Lower lobe of right lung (tissue), 2 donors: ENCODE data around the gene SLC40A1. TPM values are rescaled to one million over a fixed set of nuclear protein-coding genes. Genes with fewer than 3 reads are reported as not detected.

Experiments used
- ATAC-seq, 2 donors: fragments of 200-7000 bp; cut with Tn5 transposase; one replicate each; pipeline ENCODE4 v1.9.1; 2020 to 2022; ENCODE audit warnings: mild to moderate bottlenecking in 2 of 2, moderate library complexity in 2 of 2
- DNase-seq: peaks from one replicate; pipeline ENCODE4 v3.0.0-alpha.2; 2020
- H3K27ac ChIP-seq: fragments of 200-600 bp; one replicate; pipeline ENCODE4 v1.8.0; 2022
- H3K27me3 ChIP-seq: fragments of 200-600 bp; one replicate; pipeline ENCODE4 v1.8.0; 2022; ENCODE audit warnings: low read depth
- H3K36me3 ChIP-seq: fragments of 200-600 bp; one replicate; pipeline ENCODE4 v1.8.0; 2022; ENCODE audit warnings: mild to moderate bottlenecking
- H3K4me1 ChIP-seq: fragments of 200-600 bp; one replicate; pipeline ENCODE4 v1.8.0; 2022
- H3K4me3 ChIP-seq: fragments of 200-600 bp; one replicate; pipeline ENCODE4 v1.8.0; 2022; ENCODE audit warnings: mild to moderate bottlenecking
- H3K9me3 ChIP-seq: fragments of 200-600 bp; one replicate; pipeline ENCODE4 v1.8.0; 2022
- CTCF ChIP-seq: fragments of 200-600 bp; IDR thresholded peaks from one replicate; pipeline ENCODE4 v1.8.0; 2022; ENCODE audit warnings: antibody characterized with exemption, mild to moderate bottlenecking
- intact Hi-C: fragments of 100-400 bp; cut with DNase I; formaldehyde crosslinking; loops from one replicate; pipeline ENCODE4 v1.11.0; 2022
- total RNA-seq: library from RNA; stranded (reverse); fragmentation: NEBNext Ultra II Directional; extraction: Animal tissue kit (Norgen Biotek cat#: 25700); gene quantifications from one replicate; pipeline ENCODE4 v1.2.1, GENCODE V29; 2021
- donor health status: DM: no; HTN: yes; CAD: no; lungs with severe emphysema.

Gene SLC40A1
- total RNA-seq, 1 donor from 2014 or later, result 135 TPM

GRCh38 chr2:189595417-189595816 lies 14.8 kb upstream of the SLC40A1 start:
- H3K9me3 ChIP-seq, result no peaks in the 10 kb centered on the region
- TF ChIP-seq CTCF, result no peak
- no peaks in the 10 kb centered on the region for H3K36me3 ChIP-seq
- H3K27ac ChIP-seq, result no peak overlapping the region
- DNase-seq (no peak), ATAC-seq (no peak)
- intact Hi-C loops, result no loop called here
- no peak overlapping the region for H3K4me3 ChIP-seq
- H3K4me1 ChIP-seq, result no peaks in the 10 kb centered on the region
- no peaks in the 10 kb centered on the region for H3K27me3 ChIP-seq

GRCh38 chr2:189594305-189594704 lies 13.7 kb upstream of the SLC40A1 start:
- ATAC-seq, result no peak
- no peaks in the 10 kb centered on the region for H3K36me3 ChIP-seq
- H3K27ac ChIP-seq, result no peak overlapping the region
- no peaks in the 10 kb centered on the region for H3K9me3 ChIP-seq
- no peak for TF ChIP-seq CTCF
- H3K4me3 ChIP-seq, result no peak overlapping the region
- no peaks in the 10 kb centered on the region for H3K4me1 ChIP-seq
- intact Hi-C loops, result no loop called here
- no peak for DNase-seq
- no peaks in the 10 kb centered on the region for H3K27me3 ChIP-seq

GRCh38 chr2:189593115-189593514 lies 12.5 kb upstream of the SLC40A1 start:
- intact Hi-C loops, result no loop called here
- no peak for TF ChIP-seq CTCF
- Histone ChIP-seq H3K4me1 (no peaks in the 10 kb centered on the region), H3K36me3 (no peaks in the 10 kb centered on the region), H3K9me3 (no peaks in the 10 kb centered on the region), H3K27ac (no peak overlapping the region), H3K4me3 (no peak overlapping the region), H3K27me3 (no peaks in the 10 kb centered on the region)
- DNase-seq (no peak), ATAC-seq (no peak)

- no peak for TF ChIP-seq CTCF
- ATAC-seq (no peak), DNase-seq (no peak)
- H3K9me3 ChIP-seq, result no peaks in the 10 kb centered on the region
- no peak overlapping the region for H3K27ac ChIP-seq
- no peaks in the 10 kb centered on the region for H3K36me3 ChIP-seq
- no peak overlapping the region for H3K4me3 ChIP-seq
- no peaks in the 10 kb centered on the region for H3K4me1 ChIP-seq
- intact Hi-C loops, result no loop called here
- H3K27me3 ChIP-seq, result no peaks in the 10 kb centered on the region
Observed at GRCh38 chr2:189592353-189592984, 11.9 kb upstream of the SLC40A1 start.

- Histone ChIP-seq H3K4me1 (peaks cover 7% of the 10 kb centered on the region), H3K27me3 (no peaks in the 10 kb centered on the region), H3K9me3 (no peaks in the 10 kb centered on the region), H3K27ac (no peak overlapping the region), H3K36me3 (no peaks in the 10 kb centered on the region), H3K4me3 (no peak overlapping the region)
- DNase-seq (no peak), ATAC-seq (no peak)
- no peak for TF ChIP-seq CTCF
- intact Hi-C loops, result no loop called here
Observed at GRCh38 chr2:189587780-189588179, 7.2 kb upstream of the SLC40A1 start.
